Measurements from ENCODE around the gene COX18. TPM values are rescaled to one million over a fixed set of nuclear protein-coding genes. Genes with fewer than 3 reads are reported as not detected.

The COX18 gene
- total and polyA plus RNA-seq, 3 donors from 2014 or later, result 16.9 to 38.0 (median 32.7) TPM

GRCh38 chr4:73064536-73064935 lies 5.0 kb downstream of the COX18 start:
- intact Hi-C loops (cut with DNase I; ENCODE audit: low total_unique reads), result no loop called here
- Histone ChIP-seq H3K4me3 (no peak overlapping the region), H3K4me1 (peaks cover 20% of the 10 kb centered on the region), H3K36me3 (ENCODE audit: low read depth, missing control alignments) (no peaks in the 10 kb centered on the region), H3K27ac (no peak overlapping the region), H3K27me3 (no peaks in the 10 kb centered on the region), H3K9me3 (no peaks in the 10 kb centered on the region)
- DNase-seq, result no peak
- TF ChIP-seq POLR2A (IDR thresholded peaks at IDR 0.05), result no peak
- TF ChIP-seq CTCF (IDR thresholded peaks at IDR 0.05), result no peak
- WGBS, 2 donors, result 73 to 75% methylated on average over 4 of the region's 4 CpGs

GRCh38 chr4:73055241-73055897 lies 14.1 kb downstream of the COX18 start:
- DNase-seq, result no peak
- H3K36me3 ChIP-seq (ENCODE audit: low read depth, missing control alignments), result no peaks in the 10 kb centered on the region
- H3K9me3 ChIP-seq, result no peaks in the 10 kb centered on the region
- H3K4me3 ChIP-seq, result no peak overlapping the region
- intact Hi-C loops (cut with DNase I; ENCODE audit: low total_unique reads), result no loop called here
- H3K27ac ChIP-seq, result peak overlapping the region in 1 of 2 donors; percentile 48
- H3K4me1 ChIP-seq, result peaks cover 11% of the 10 kb centered on the region
- 69 to 85% methylated on average over 2 of the region's 2 CpGs for WGBS, 2 donors
- H3K27me3 ChIP-seq, result no peaks in the 10 kb centered on the region
- no peak for TF ChIP-seq POLR2A (IDR thresholded peaks at IDR 0.05)
- TF ChIP-seq CTCF (IDR thresholded peaks at IDR 0.05), result no peak

- intact Hi-C loops (cut with DNase I; ENCODE audit: low total_unique reads), result no loop called here
- H3K4me3 ChIP-seq, result no peak overlapping the region
- peaks cover 11% of the 10 kb centered on the region for H3K4me1 ChIP-seq
- no peak overlapping the region for H3K27ac ChIP-seq
- H3K36me3 ChIP-seq (ENCODE audit: low read depth, missing control alignments), result no peaks in the 10 kb centered on the region
- no peaks in the 10 kb centered on the region for H3K9me3 ChIP-seq
- no peak for DNase-seq
- 80 to 84% methylated on average over 2 of the region's 2 CpGs for WGBS, 2 donors
- H3K27me3 ChIP-seq, result no peaks in the 10 kb centered on the region
- no peak for TF ChIP-seq CTCF (IDR thresholded peaks at IDR 0.05)
These were observed 15.5 kb downstream of the COX18 start for GRCh38 chr4:73053974-73054480.

GRCh38 chr4:73053076-73053475 lies 16.4 kb downstream of the COX18 start:
- no peak for DNase-seq
- Histone ChIP-seq H3K27ac (no peak overlapping the region), H3K9me3 (no peaks in the 10 kb centered on the region), H3K4me3 (no peak overlapping the region), H3K36me3 (ENCODE audit: low read depth, missing control alignments) (no peaks in the 10 kb centered on the region), H3K4me1 (peaks cover 11% of the 10 kb centered on the region), H3K27me3 (no peaks in the 10 kb centered on the region)
- intact Hi-C loops (cut with DNase I; ENCODE audit: low total_unique reads), result no loop called here
- TF ChIP-seq CTCF (IDR thresholded peaks at IDR 0.05), result no peak
- TF ChIP-seq POLR2A (IDR thresholded peaks at IDR 0.05), result no peak
- 62 to 66% methylated on average over 5 of the region's 5 CpGs for WGBS, 2 donors

- TF ChIP-seq POLR2A (IDR thresholded peaks at IDR 0.05) (no peak), CTCF (IDR thresholded peaks at IDR 0.05) (no peak)
These were observed 17.9 kb downstream of the COX18 start for GRCh38 chr4:73051625-73052024.

More at GRCh38 chr4:73051625-73052024, 17.9 kb downstream of the COX18 start:
- no peak overlapping the region for H3K4me3 ChIP-seq
- H3K27me3 ChIP-seq, result no peaks in the 10 kb centered on the region
- H3K4me1 ChIP-seq, result peaks cover 11% of the 10 kb centered on the region
- intact Hi-C loops (cut with DNase I; ENCODE audit: low total_unique reads), result no loop called here
- 91 to 95% methylated on average over 1 of the region's 1 CpG for WGBS, 2 donors
- DNase-seq, result no peak
- no peaks in the 10 kb centered on the region for H3K9me3 ChIP-seq
- H3K27ac ChIP-seq, result no peak overlapping the region
- H3K36me3 ChIP-seq (ENCODE audit: low read depth, missing control alignments), result no peaks in the 10 kb centered on the region
